ENCODE results near the gene SMARCC1.

SMARCC1 gene

GRCh38 chr3:47712398-47712797, 69.3 kb downstream of the SMARCC1 start:
- Histone ChIP-seq H3K4me1 (ENCODE audit: control insufficient read depth, insufficient read depth, low read length, poor library complexity, severe bottlenecking) (no peaks in the 10 kb centered on the region), H3K4me3 (ENCODE audit: insufficient read depth, low read depth, low read length, poor library complexity, severe bottlenecking) (no peak overlapping the region), H3K27ac (ENCODE audit: insufficient read depth, low read length, poor library complexity, severe bottlenecking) (no peak overlapping the region), H3K36me3 (ENCODE audit: control insufficient read depth, insufficient read depth, low read length) (peaks cover 37% of the 10 kb centered on the region), H3K9me3 (ENCODE audit: control insufficient read depth, low read length) (no peaks in the 10 kb centered on the region), H3K27me3 (replicated peaks; ENCODE audit: control insufficient read depth, insufficient read depth, low read length, poor library complexity, severe bottlenecking) (no peaks in the 10 kb centered on the region)
- no peak for DNase-seq

- Histone ChIP-seq H3K4me3 (ENCODE audit: insufficient read depth, low read depth, low read length, poor library complexity, severe bottlenecking) (no peak overlapping the region), H3K9me3 (ENCODE audit: control insufficient read depth, low read length) (no peaks in the 10 kb centered on the region), H3K4me1 (ENCODE audit: control insufficient read depth, insufficient read depth, low read length, poor library complexity, severe bottlenecking) (no peaks in the 10 kb centered on the region), H3K36me3 (ENCODE audit: control insufficient read depth, insufficient read depth, low read length) (peaks cover 33% of the 10 kb centered on the region), H3K27me3 (replicated peaks; ENCODE audit: control insufficient read depth, insufficient read depth, low read length, poor library complexity, severe bottlenecking) (no peaks in the 10 kb centered on the region), H3K27ac (ENCODE audit: insufficient read depth, low read length, poor library complexity, severe bottlenecking) (no peak overlapping the region)
- DNase-seq, result no peak
These were observed 70.1 kb downstream of the SMARCC1 start for GRCh38 chr3:47711596-47711995.

GRCh38 chr3:47705391-47705790, 76.3 kb downstream of the SMARCC1 start:
- H3K4me3 ChIP-seq (ENCODE audit: insufficient read depth, low read depth, low read length, poor library complexity, severe bottlenecking), result no peak overlapping the region
- no peaks in the 10 kb centered on the region for H3K27me3 ChIP-seq (replicated peaks; ENCODE audit: control insufficient read depth, insufficient read depth, low read length, poor library complexity, severe bottlenecking)
- peaks cover 50% of the 10 kb centered on the region for H3K36me3 ChIP-seq (ENCODE audit: control insufficient read depth, insufficient read depth, low read length)
- no peaks in the 10 kb centered on the region for H3K4me1 ChIP-seq (ENCODE audit: control insufficient read depth, insufficient read depth, low read length, poor library complexity, severe bottlenecking)
- H3K9me3 ChIP-seq (ENCODE audit: control insufficient read depth, low read length), result no peaks in the 10 kb centered on the region
- DNase-seq, result no peak
- no peak overlapping the region for H3K27ac ChIP-seq (ENCODE audit: insufficient read depth, low read length, poor library complexity, severe bottlenecking)

- no peak for DNase-seq
- Histone ChIP-seq H3K27ac (ENCODE audit: insufficient read depth, low read length, poor library complexity, severe bottlenecking) (no peak overlapping the region), H3K4me1 (ENCODE audit: control insufficient read depth, insufficient read depth, low read length, poor library complexity, severe bottlenecking) (no peaks in the 10 kb centered on the region), H3K36me3 (ENCODE audit: control insufficient read depth, insufficient read depth, low read length) (peaks cover 48% of the 10 kb centered on the region), H3K9me3 (ENCODE audit: control insufficient read depth, low read length) (no peaks in the 10 kb centered on the region), H3K4me3 (ENCODE audit: insufficient read depth, low read depth, low read length, poor library complexity, severe bottlenecking) (no peak overlapping the region), H3K27me3 (replicated peaks; ENCODE audit: control insufficient read depth, insufficient read depth, low read length, poor library complexity, severe bottlenecking) (no peaks in the 10 kb centered on the region)
These were observed 77.5 kb downstream of the SMARCC1 start for GRCh38 chr3:47704237-47704612.

GRCh38 chr3:47701388-47701787, 80.3 kb downstream of the SMARCC1 start:
- DNase-seq, result no peak
- H3K9me3 ChIP-seq (ENCODE audit: control insufficient read depth, low read length), result no peaks in the 10 kb centered on the region
- H3K36me3 ChIP-seq (ENCODE audit: control insufficient read depth, insufficient read depth, low read length), result peaks cover 45% of the 10 kb centered on the region
- no peaks in the 10 kb centered on the region for H3K4me1 ChIP-seq (ENCODE audit: control insufficient read depth, insufficient read depth, low read length, poor library complexity, severe bottlenecking)
- no peaks in the 10 kb centered on the region for H3K27me3 ChIP-seq (replicated peaks; ENCODE audit: control insufficient read depth, insufficient read depth, low read length, poor library complexity, severe bottlenecking)
- no peak overlapping the region for H3K27ac ChIP-seq (ENCODE audit: insufficient read depth, low read length, poor library complexity, severe bottlenecking)
- H3K4me3 ChIP-seq (ENCODE audit: insufficient read depth, low read depth, low read length, poor library complexity, severe bottlenecking), result no peak overlapping the region

GRCh38 chr3:47692158-47692557, 89.5 kb downstream of the SMARCC1 start:
- Histone ChIP-seq H3K9me3 (ENCODE audit: control insufficient read depth, low read length) (no peaks in the 10 kb centered on the region), H3K27me3 (replicated peaks; ENCODE audit: control insufficient read depth, insufficient read depth, low read length, poor library complexity, severe bottlenecking) (no peaks in the 10 kb centered on the region), H3K4me1 (ENCODE audit: control insufficient read depth, insufficient read depth, low read length, poor library complexity, severe bottlenecking) (no peaks in the 10 kb centered on the region), H3K36me3 (ENCODE audit: control insufficient read depth, insufficient read depth, low read length) (peaks cover 66% of the 10 kb centered on the region), H3K4me3 (ENCODE audit: insufficient read depth, low read depth, low read length, poor library complexity, severe bottlenecking) (no peak overlapping the region), H3K27ac (ENCODE audit: insufficient read depth, low read length, poor library complexity, severe bottlenecking) (no peak overlapping the region)
- no peak for DNase-seq

GRCh38 chr3:47688488-47688887, 93.2 kb downstream of the SMARCC1 start:
- Histone ChIP-seq H3K27me3 (replicated peaks; ENCODE audit: control insufficient read depth, insufficient read depth, low read length, poor library complexity, severe bottlenecking) (no peaks in the 10 kb centered on the region), H3K9me3 (ENCODE audit: control insufficient read depth, low read length) (no peaks in the 10 kb centered on the region), H3K4me3 (ENCODE audit: insufficient read depth, low read depth, low read length, poor library complexity, severe bottlenecking) (no peak overlapping the region), H3K36me3 (ENCODE audit: control insufficient read depth, insufficient read depth, low read length) (peaks cover 66% of the 10 kb centered on the region), H3K27ac (ENCODE audit: insufficient read depth, low read length, poor library complexity, severe bottlenecking) (no peak overlapping the region), H3K4me1 (ENCODE audit: control insufficient read depth, insufficient read depth, low read length, poor library complexity, severe bottlenecking) (no peaks in the 10 kb centered on the region)
- DNase-seq, result no peak

- no peaks in the 10 kb centered on the region for H3K9me3 ChIP-seq (ENCODE audit: control insufficient read depth, low read length)
- H3K36me3 ChIP-seq (ENCODE audit: control insufficient read depth, insufficient read depth, low read length), result peaks cover 51% of the 10 kb centered on the region
- H3K27ac ChIP-seq (ENCODE audit: insufficient read depth, low read length, poor library complexity, severe bottlenecking), result no peak overlapping the region
- H3K4me3 ChIP-seq (ENCODE audit: insufficient read depth, low read depth, low read length, poor library complexity, severe bottlenecking), result no peak overlapping the region
- no peaks in the 10 kb centered on the region for H3K27me3 ChIP-seq (replicated peaks; ENCODE audit: control insufficient read depth, insufficient read depth, low read length, poor library complexity, severe bottlenecking)
- DNase-seq, result no peak
- H3K4me1 ChIP-seq (ENCODE audit: control insufficient read depth, insufficient read depth, low read length, poor library complexity, severe bottlenecking), result no peaks in the 10 kb centered on the region
These were observed 96.7 kb downstream of the SMARCC1 start for GRCh38 chr3:47685037-47685436.

GRCh38 chr3:47681016-47681415, 100.7 kb downstream of the SMARCC1 start:
- H3K27ac ChIP-seq (ENCODE audit: insufficient read depth, low read length, poor library complexity, severe bottlenecking), result no peak overlapping the region
- peaks cover 61% of the 10 kb centered on the region for H3K36me3 ChIP-seq (ENCODE audit: control insufficient read depth, insufficient read depth, low read length)
- H3K4me3 ChIP-seq (ENCODE audit: insufficient read depth, low read depth, low read length, poor library complexity, severe bottlenecking), result no peak overlapping the region
- H3K9me3 ChIP-seq (ENCODE audit: control insufficient read depth, low read length), result no peaks in the 10 kb centered on the region
- DNase-seq, result no peak
- H3K4me1 ChIP-seq (ENCODE audit: control insufficient read depth, insufficient read depth, low read length, poor library complexity, severe bottlenecking), result no peaks in the 10 kb centered on the region
- H3K27me3 ChIP-seq (replicated peaks; ENCODE audit: control insufficient read depth, insufficient read depth, low read length, poor library complexity, severe bottlenecking), result no peaks in the 10 kb centered on the region

- H3K36me3 ChIP-seq (ENCODE audit: control insufficient read depth, insufficient read depth, low read length), result peaks cover 68% of the 10 kb centered on the region
These were observed 103.0 kb downstream of the SMARCC1 start for GRCh38 chr3:47678446-47679338.

More at GRCh38 chr3:47678446-47679338, 103.0 kb downstream of the SMARCC1 start:
- DNase-seq, result no peak
- Histone ChIP-seq H3K27me3 (replicated peaks; ENCODE audit: control insufficient read depth, insufficient read depth, low read length, poor library complexity, severe bottlenecking) (no peaks in the 10 kb centered on the region), H3K9me3 (ENCODE audit: control insufficient read depth, low read length) (no peaks in the 10 kb centered on the region), H3K4me3 (ENCODE audit: insufficient read depth, low read depth, low read length, poor library complexity, severe bottlenecking) (no peak overlapping the region), H3K4me1 (ENCODE audit: control insufficient read depth, insufficient read depth, low read length, poor library complexity, severe bottlenecking) (no peaks in the 10 kb centered on the region), H3K27ac (ENCODE audit: insufficient read depth, low read length, poor library complexity, severe bottlenecking) (no peak overlapping the region)
